H1 (cell line): Measurements from ENCODE around the gene ZNF106. TPM values are rescaled to one million over a fixed set of nuclear protein-coding genes. Genes with fewer than 3 reads are reported as not detected.

Experiments used
- ATF3 ChIP-seq: IDR thresholded peaks from 2 replicates; pipeline ENCODE4 v1.6.1; 2011; ENCODE audit warnings: low read depth, mild to moderate bottlenecking, low read length; ENCODE audit not compliant: insufficient read depth
- BRCA1 ChIP-seq: IDR thresholded peaks from 2 replicates; pipeline ENCODE4 v1.6.1; 2012; ENCODE audit warnings: low read depth, low read length, improper control_type of control experiment
- CBX5 ChIP-seq: fragments of 300-800, 300-1000 bp; sonication (generic); IDR thresholded peaks from 2 replicates; pipeline ENCODE4 v1.7.1; 2016; ENCODE audit warnings: antibody characterized with exemption, low read length, low read depth
- CEBPB ChIP-seq: IDR thresholded peaks from 2 replicates; pipeline ENCODE4 v1.6.1; 2012; ENCODE audit warnings: low read depth, low read length
- CHD1 ChIP-seq: IDR thresholded peaks from 2 replicates; pipeline ENCODE4 v1.6.1; 2012; ENCODE audit warnings: low read depth, low read length, improper control_type of control experiment
- CTCF ChIP-seq, 3 experiments: IDR thresholded peaks; 1 replicate in 2 of 3; 2 replicates in 1 of 3; pipeline versions ENCODE4 v1.5.1 to v1.6.1; 2011; ENCODE audit warnings: low read length in 3 of 3, mild to moderate bottlenecking in 3 of 3, inconsistent platforms in 2 of 3, low read depth in 1 of 3, moderate library complexity in 1 of 3; ENCODE audit not compliant: insufficient read depth in 1 of 3; ENCODE audit errors: control extremely low read depth in 1 of 3
- FOSL1 ChIP-seq: IDR thresholded peaks from 2 replicates; pipeline ENCODE4 v1.6.1; 2011; ENCODE audit warnings: mild to moderate bottlenecking, low read depth, low read length, moderate library complexity; ENCODE audit not compliant: insufficient read depth
- KDM1A ChIP-seq: fragments of 200-600, 300-600 bp; sonication (generic); IDR thresholded peaks from 2 replicates; pipeline ENCODE4 v1.7.1; 2016; ENCODE audit warnings: mild to moderate bottlenecking, low read length, borderline replicate concordance
- KDM4A ChIP-seq: IDR thresholded peaks from one replicate; pipeline ENCODE4 v1.7.1; 2012; ENCODE audit warnings: low read depth, mild to moderate bottlenecking, moderate library complexity, low read length, inconsistent platforms; ENCODE audit not compliant: severe bottlenecking
- KDM5A ChIP-seq: fragments of 200-600 bp; IDR thresholded peaks from 2 replicates; pipeline ENCODE4 v1.7.1; 2012; ENCODE audit warnings: mild to moderate bottlenecking, low read length, inconsistent platforms, mixed read lengths
- MAFK ChIP-seq: IDR thresholded peaks from 2 replicates; pipeline ENCODE4 v1.6.1; 2012; ENCODE audit warnings: low read depth, mild to moderate bottlenecking, improper control_type of control experiment, low read length
- MAX ChIP-seq: IDR thresholded peaks from 2 replicates; pipeline ENCODE4 v1.6.1; 2012; ENCODE audit warnings: inconsistent platforms
- POLR2A ChIP-seq, 2 experiments: IDR thresholded peaks; 1 replicate in 1 of 2; 2 replicates in 1 of 2; pipeline ENCODE4 v1.6.1; 2011; ENCODE audit warnings: low read depth in 2 of 2, low read length in 2 of 2, mild to moderate bottlenecking in 2 of 2; ENCODE audit errors: control extremely low read depth in 1 of 2
- POLR2AphosphoS5 ChIP-seq: IDR thresholded peaks from 2 replicates; pipeline ENCODE4 v1.6.1; 2011; ENCODE audit warnings: low read depth, low read length
- SUZ12 ChIP-seq: fragments of 200-600 bp; sonication (generic); IDR thresholded peaks from 2 replicates; pipeline ENCODE4 v1.6.1; 2012; ENCODE audit warnings: mild to moderate bottlenecking, inconsistent platforms, low read length, moderate library complexity, mixed read lengths
- TCF12 ChIP-seq: IDR thresholded peaks from 2 replicates; pipeline ENCODE4 v1.6.1; 2011; ENCODE audit warnings: low read depth, mild to moderate bottlenecking, low read length
- TEAD4 ChIP-seq: IDR thresholded peaks from 2 replicates; pipeline ENCODE4 v1.6.1; 2012; ENCODE audit warnings: low read depth, low read length, inconsistent platforms, mixed read lengths
- YY1 ChIP-seq: IDR thresholded peaks from 2 replicates; pipeline ENCODE4 v1.6.1; 2011; ENCODE audit warnings: low read depth, mild to moderate bottlenecking, low read length
- polyA plus RNA-seq, 7 experiments: library from polyadenylated mRNA; depleted of rRNA in 3 of 7; stranded (reverse) in 5 of 7; unstranded in 2 of 7; fragments of >200 nt in 5 of 7; fragments of 200-250 nt in 2 of 7; gene quantifications; 1 replicate in 5 of 7; 2 replicates in 1 of 7; 4 replicates in 1 of 7; pipeline versions ENCODE4 v1.2.1 to v1.2.3, GENCODE V29; 2011 to 2013; ENCODE audit warnings: missing spikeins in 2 of 7, mixed read lengths in 2 of 7
- total RNA-seq: library from RNA; stranded (reverse); fragmentation: NEBNext Ultra II Directional; extraction: Animal tissue kit (Norgen Biotek cat#: 25700); gene quantifications from 2 replicates; pipeline ENCODE4 v1.2.1, GENCODE V29; 2021
- TF ChIP-seq, protein P1 (sequence below): IDR thresholded peaks from 2 replicates; pipeline ENCODE4 v1.6.1; 2012; ENCODE audit warnings: low read length, inconsistent platforms

The ZNF106 gene
- total and polyA plus RNA-seq, 2 of the 8 experiments (the other 6 are each of a cell fraction or from before 2014, with no cell fraction given): 18.2 to 62.0 TPM

- peak; percentile 40; the same call in 1 of the 2 replicates for TF ChIP-seq KDM5A
- TF ChIP-seq MAX: no peak; the same call in 1 of the 2 replicates
- peak; percentile 83 for TF ChIP-seq POLR2AphosphoS5
- no peak for TF ChIP-seq BRCA1
- no peak for TF ChIP-seq CEBPB
- peak; percentile 83 for TF ChIP-seq ATF3
- TF ChIP-seq KDM1A: no peak
- TF ChIP-seq, protein P1, sequence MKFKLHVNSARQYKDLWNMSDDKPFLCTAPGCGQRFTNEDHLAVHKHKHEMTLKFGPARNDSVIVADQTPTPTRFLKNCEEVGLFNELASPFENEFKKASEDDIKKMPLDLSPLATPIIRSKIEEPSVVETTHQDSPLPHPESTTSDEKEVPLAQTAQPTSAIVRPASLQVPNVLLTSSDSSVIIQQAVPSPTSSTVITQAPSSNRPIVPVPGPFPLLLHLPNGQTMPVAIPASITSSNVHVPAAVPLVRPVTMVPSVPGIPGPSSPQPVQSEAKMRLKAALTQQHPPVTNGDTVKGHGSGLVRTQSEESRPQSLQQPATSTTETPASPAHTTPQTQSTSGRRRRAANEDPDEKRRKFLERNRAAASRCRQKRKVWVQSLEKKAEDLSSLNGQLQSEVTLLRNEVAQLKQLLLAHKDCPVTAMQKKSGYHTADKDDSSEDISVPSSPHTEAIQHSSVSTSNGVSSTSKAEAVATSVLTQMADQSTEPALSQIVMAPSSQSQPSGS: peak; percentile 62; the same call in 1 of the 2 replicates
- no peak for TF ChIP-seq MAFK
- no peak for TF ChIP-seq CBX5
- no peak for TF ChIP-seq CHD1
- peak; percentile 85 for TF ChIP-seq YY1
- TF ChIP-seq KDM4A: peak; percentile 67
- TF ChIP-seq TCF12: no peak
- no peak for TF ChIP-seq FOSL1
- peak in 2 of 3 experiments; percentile 9 to 29; a peak in 2 of 4 replicates for TF ChIP-seq CTCF (IDR thresholded peaks at IDR 0.05; ENCODE audit: control extremely low read depth in 1 of 3, insufficient read depth in 1 of 3, low read depth in 1 of 3, low read length in 3 of 3)
- no peak for TF ChIP-seq SUZ12
- TF ChIP-seq POLR2A (IDR thresholded peaks at IDR 0.05; ENCODE audit: control extremely low read depth in 1 of 2, low read depth in 2 of 2, low read length in 2 of 2): peak; percentile 77 to 93
- no peak for TF ChIP-seq TEAD4
Observed at GRCh38 chr15:42490671-42491538, at the start of gene ZNF106 (continued).
